Psoas muscle (tissue), 8 donors: ENCODE measurements around the gene CATSPER3. TPM values are rescaled to one million over a fixed set of nuclear protein-coding genes. Genes with fewer than 3 reads are reported as not detected.
A peak's percentile ranks its signal among the peaks of the same experiment; 100 is the strongest.

Experiments used
- ATAC-seq, 4 donors: fragments of 200-7000 bp; cut with Tn5 transposase; one replicate each; pipeline ENCODE4 v1.9.1; 2020; ENCODE audit warnings: moderate library complexity in 3 of 4, mild to moderate bottlenecking in 2 of 4
- DNase-seq, 2 donors: peaks; one replicate each; pipeline ENCODE4 v3.0.0-alpha.2; 2020
- H3K27ac ChIP-seq: fragments of 200-600 bp; one replicate; pipeline ENCODE4 v1.8.0; 2022
- H3K27me3 ChIP-seq, 3 donors: fragments of 200-600 bp in 1 of 3; one replicate each; pipeline versions ENCODE4 v1.6.1 to v1.8.0; 2013 to 2022; ENCODE audit warnings: low read length in 2 of 3, mild to moderate bottlenecking in 2 of 3, moderate library complexity in 1 of 3; ENCODE audit not compliant: insufficient read depth in 3 of 3
- H3K36me3 ChIP-seq, 2 donors: fragments of 200-600 bp in 1 of 2; one replicate each; pipeline versions ENCODE4 v1.6.1 to v1.8.0; 2013 to 2022; ENCODE audit warnings: low read depth in 1 of 2, mild to moderate bottlenecking in 1 of 2, moderate library complexity in 1 of 2; ENCODE audit not compliant: insufficient read depth in 1 of 2
- H3K4me1 ChIP-seq: fragments of 200-600 bp; one replicate; pipeline ENCODE4 v1.8.0; 2022
- H3K4me3 ChIP-seq: fragments of 200-600 bp; one replicate; pipeline ENCODE4 v1.8.0; 2022; ENCODE audit warnings: mild to moderate bottlenecking
- H3K9me3 ChIP-seq: fragments of 200-600 bp; one replicate; pipeline ENCODE4 v1.8.0; 2022
- CTCF ChIP-seq: fragments of 200-600 bp; IDR thresholded peaks from one replicate; pipeline ENCODE4 v1.8.0; 2022; ENCODE audit warnings: antibody characterized with exemption
- WGBS, 3 donors: extraction: QIAGEN DNeasy Blood & Tissue Kit; methylation state at CpG; one replicate each; pipeline versions ENCODE4 v1.1.6 to v1.1.7; 2013; 5-methylcytosine and 5-hydroxymethylcytosine counted together
- intact Hi-C, 2 donors: fragments of 100-400 bp; cut with DNase I; formaldehyde crosslinking; loops; one replicate each; pipeline versions ENCODE4 v1.11.0 to v1.14.2; 2022
- polyA plus RNA-seq, 3 donors: library from polyadenylated mRNA; stranded (reverse); fragments of 200-250 nt; gene quantifications; one replicate each; pipeline ENCODE4 v1.2.3, GENCODE V29; 2013
- total RNA-seq, 4 donors: library from RNA; stranded (reverse); fragmentation: NEBNext Ultra II Directional in 2 of 4; extraction: Animal tissue kit (Norgen Biotek cat#: 25700) in 2 of 4; gene quantifications; one replicate each; pipeline versions ENCODE4 v1.2.1 to v1.2.4, GENCODE V29; 2021 to 2023
- donor health status: healthy with polysubstance abuse.
- donor health status: DM: no; HTN: no; CAD: no; lungs with moderate emphysema.
- donor health status: Bipolar disorder and iron deficiency.
- donor health status: healthy.
- donor health status: DM: yes; HTN: yes; CAD: no.
- donor health status: DM: no; HTN: no; CAD: no.
- donor health status: DM: no; HTN: no; CAD: no.
- donor health status: DM: yes; HTN: yes; CAD: no.

The CATSPER3 gene
- total and polyA plus RNA-seq, 7 donors, result 0.73 to 1.8 (median 1.4) TPM

- no peaks in the 10 kb centered on the region for H3K9me3 ChIP-seq
- intact Hi-C loops, result no loop called here
- no peak overlapping the region for H3K27ac ChIP-seq
- TF ChIP-seq CTCF, result no peak
- peaks cover 0 to 39% (median 0%) of the 10 kb centered on the region in 3 donors for H3K27me3 ChIP-seq
- 62 to 72% (median 71%) methylated on average over 76 to 79 of the region's 79 CpGs for WGBS, 3 donors
- no peak overlapping the region for H3K4me3 ChIP-seq
- peaks cover 0 to 23% of the 10 kb centered on the region in 2 donors for H3K36me3 ChIP-seq
- ATAC-seq (no peak), DNase-seq (peak in 1 of 2 donors; percentile 45)
- peaks cover 10% of the 10 kb centered on the region for H3K4me1 ChIP-seq
Observed at GRCh38 chr5:135027697-135028615, 60.2 kb downstream of the CATSPER3 start.

GRCh38 chr5:135028791-135029476 lies 61.2 kb downstream of the CATSPER3 start:
- Histone ChIP-seq H3K9me3 (no peaks in the 10 kb centered on the region), H3K27ac (no peak overlapping the region), H3K36me3 (peaks cover 0 to 23% of the 10 kb centered on the region in 2 donors), H3K4me1 (peaks cover 10% of the 10 kb centered on the region), H3K4me3 (no peak overlapping the region), H3K27me3 (peaks cover 0 to 39% (median 0%) of the 10 kb centered on the region in 3 donors)
- DNase-seq (peak in 1 of 2 donors; percentile 59), ATAC-seq (no peak)
- 61 to 69% (median 64%) methylated on average over 59 to 62 of the region's 62 CpGs for WGBS, 3 donors
- intact Hi-C loops, result no loop called here
- no peak for TF ChIP-seq CTCF

GRCh38 chr5:135029477-135030122 lies 61.9 kb downstream of the CATSPER3 start:
- DNase-seq (no peak), ATAC-seq (no peak)
- Histone ChIP-seq H3K9me3 (no peaks in the 10 kb centered on the region), H3K36me3 (peaks cover 0 to 23% of the 10 kb centered on the region in 2 donors), H3K4me1 (peaks cover 11% of the 10 kb centered on the region), H3K4me3 (no peak overlapping the region), H3K27ac (no peak overlapping the region), H3K27me3 (peaks cover 0 to 39% (median 0%) of the 10 kb centered on the region in 3 donors)
- intact Hi-C loops, result loop anchor here in 1 of 2 donors (5.0 to 10.0 kb wide), 2 partner anchors 163 to 305 kb away; no protein-coding TSS in a partner anchor
- 74 to 80% (median 75%) methylated on average over 15 of the region's 15 CpGs for WGBS, 3 donors
- no peak for TF ChIP-seq CTCF

GRCh38 chr5:135030123-135030955 lies 62.6 kb downstream of the CATSPER3 start:
- ATAC-seq (no peak), DNase-seq (peak in 1 of 2 donors; percentile 48)
- H3K27me3 ChIP-seq, result peaks cover 0 to 39% (median 0%) of the 10 kb centered on the region in 3 donors

More at GRCh38 chr5:135030123-135030955, 62.6 kb downstream of the CATSPER3 start:
- Histone ChIP-seq H3K4me3 (peak overlapping the region; percentile 85), H3K27ac (peak overlapping the region; percentile 55), H3K36me3 (peaks cover 0 to 23% of the 10 kb centered on the region in 2 donors), H3K4me1 (peaks cover 17% of the 10 kb centered on the region), H3K9me3 (no peaks in the 10 kb centered on the region)
- no peak for TF ChIP-seq CTCF
- intact Hi-C loops, result loop anchor here in 1 of 2 donors (5.0 to 10.0 kb wide), 2 partner anchors 162 to 304 kb away; no protein-coding TSS in a partner anchor
- WGBS, 3 donors, result 38 to 53% (median 48%) methylated on average over 13 of the region's 13 CpGs
